Ishikawa (cell line): ENCODE results near the gene PPP1R11.

ENCODE experiments used
- YY1 ChIP-seq: IDR thresholded peaks from 2 replicates; pipeline ENCODE4 v1.6.1; 2012; ENCODE audit warnings: low read depth
- TF ChIP-seq, protein P1 (sequence below): IDR thresholded peaks from 2 replicates; pipeline ENCODE4 v1.6.1; 2012; ENCODE audit warnings: low read depth, mild to moderate bottlenecking

GRCh38 chr6:30035784-30036183 lies 31.2 kb upstream of the PPP1R11 start:
- TF ChIP-seq YY1: no peak
- TF ChIP-seq, protein P1, sequence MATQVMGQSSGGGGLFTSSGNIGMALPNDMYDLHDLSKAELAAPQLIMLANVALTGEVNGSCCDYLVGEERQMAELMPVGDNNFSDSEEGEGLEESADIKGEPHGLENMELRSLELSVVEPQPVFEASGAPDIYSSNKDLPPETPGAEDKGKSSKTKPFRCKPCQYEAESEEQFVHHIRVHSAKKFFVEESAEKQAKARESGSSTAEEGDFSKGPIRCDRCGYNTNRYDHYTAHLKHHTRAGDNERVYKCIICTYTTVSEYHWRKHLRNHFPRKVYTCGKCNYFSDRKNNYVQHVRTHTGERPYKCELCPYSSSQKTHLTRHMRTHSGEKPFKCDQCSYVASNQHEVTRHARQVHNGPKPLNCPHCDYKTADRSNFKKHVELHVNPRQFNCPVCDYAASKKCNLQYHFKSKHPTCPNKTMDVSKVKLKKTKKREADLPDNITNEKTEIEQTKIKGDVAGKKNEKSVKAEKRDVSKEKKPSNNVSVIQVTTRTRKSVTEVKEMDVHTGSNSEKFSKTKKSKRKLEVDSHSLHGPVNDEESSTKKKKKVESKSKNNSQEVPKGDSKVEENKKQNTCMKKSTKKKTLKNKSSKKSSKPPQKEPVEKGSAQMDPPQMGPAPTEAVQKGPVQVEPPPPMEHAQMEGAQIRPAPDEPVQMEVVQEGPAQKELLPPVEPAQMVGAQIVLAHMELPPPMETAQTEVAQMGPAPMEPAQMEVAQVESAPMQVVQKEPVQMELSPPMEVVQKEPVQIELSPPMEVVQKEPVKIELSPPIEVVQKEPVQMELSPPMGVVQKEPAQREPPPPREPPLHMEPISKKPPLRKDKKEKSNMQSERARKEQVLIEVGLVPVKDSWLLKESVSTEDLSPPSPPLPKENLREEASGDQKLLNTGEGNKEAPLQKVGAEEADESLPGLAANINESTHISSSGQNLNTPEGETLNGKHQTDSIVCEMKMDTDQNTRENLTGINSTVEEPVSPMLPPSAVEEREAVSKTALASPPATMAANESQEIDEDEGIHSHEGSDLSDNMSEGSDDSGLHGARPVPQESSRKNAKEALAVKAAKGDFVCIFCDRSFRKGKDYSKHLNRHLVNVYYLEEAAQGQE: no peak
